Neural progenitor cell (in vitro differentiated cells): ENCODE results near the gene PLD6. TPM values are rescaled to one million over a fixed set of nuclear protein-coding genes. Genes with fewer than 3 reads are reported as not detected.
"Not testable (repeated sequence)": the region's sequence is repeated elsewhere in the genome, so short reads cannot be mapped to it uniquely, and the experiment has no call there.

ENCODE experiments used
- DNase-seq: peaks from one replicate; pipeline ENCODE4 v3.0.0-alpha.2; 2016; ENCODE audit warnings: low spot score
- H2AFZ ChIP-seq: fragments of 200-600 bp; sonication (generic); replicated peaks from 2 replicates; pipeline ENCODE4 v1.6.1; 2016; ENCODE audit warnings: antibody characterized with exemption
- H3F3A ChIP-seq: fragments of 200-600 bp; sonication (generic); 2 replicates; pipeline ENCODE4 v1.6.1; 2016; ENCODE audit warnings: antibody characterized with exemption, low read depth
- H3K27ac ChIP-seq: fragments of 200-600 bp; sonication (generic); 2 replicates; pipeline ENCODE4 v1.5.1; 2016; ENCODE audit warnings: mild to moderate bottlenecking
- H3K27me3 ChIP-seq: fragments of 200-600 bp; sonication (generic); 2 replicates; pipeline ENCODE4 v1.6.1; 2016; ENCODE audit warnings: mild to moderate bottlenecking, moderate library complexity
- H3K36me3 ChIP-seq: fragments of 200-600 bp; sonication (generic); 2 replicates; pipeline ENCODE4 v1.5.1; 2016
- H3K4me1 ChIP-seq: fragments of 200-600 bp; sonication (generic); 2 replicates; pipeline ENCODE4 v1.6.1; 2016; ENCODE audit warnings: mixed run types
- H3K4me2 ChIP-seq: fragments of 200-600 bp; sonication (generic); 2 replicates; pipeline ENCODE4 v1.6.1; 2016
- H3K4me3 ChIP-seq: fragments of 200-600 bp; sonication (generic); 2 replicates; pipeline ENCODE4 v1.5.1; 2016
- H3K79me2 ChIP-seq: fragments of 200-600 bp; sonication (generic); 2 replicates; pipeline ENCODE4 v1.6.1; 2016; ENCODE audit warnings: low read depth
- H3K9ac ChIP-seq: fragments of 200-600 bp; sonication (generic); 2 replicates; pipeline ENCODE4 v1.6.1; 2016
- H3K9me3 ChIP-seq: fragments of 200-600 bp; sonication (generic); 2 replicates; pipeline ENCODE4 v1.5.1; 2016; ENCODE audit warnings: low read depth
- H4K20me1 ChIP-seq: fragments of 200-600 bp; sonication (generic); 2 replicates; pipeline ENCODE4 v1.6.1; 2016; ENCODE audit warnings: low read depth
- H3K27ac Mint-ChIP-seq: 3 replicates; pipeline ENCODE4 v1.8.0; 2021; ENCODE audit warnings: mixed read lengths
- H3K27me3 Mint-ChIP-seq: 2 replicates; pipeline ENCODE4 v1.8.0; 2022; ENCODE audit warnings: low read depth, mild to moderate bottlenecking, inconsistent platforms, moderate library complexity, mixed read lengths; ENCODE audit not compliant: insufficient read depth
- H3K36me3 Mint-ChIP-seq: 3 replicates; pipeline ENCODE4 v1.8.0; 2021; ENCODE audit warnings: mixed read lengths
- H3K4me1 Mint-ChIP-seq: 3 replicates; pipeline ENCODE4 v1.8.0; 2021; ENCODE audit warnings: mixed read lengths
- H3K4me3 Mint-ChIP-seq: 3 replicates; pipeline ENCODE4 v1.8.0; 2021; ENCODE audit warnings: mild to moderate bottlenecking, moderate library complexity, mixed read lengths
- H3K9me3 Mint-ChIP-seq: 3 replicates; pipeline ENCODE4 v1.8.0; 2020; ENCODE audit warnings: mixed read lengths
- EZH2 ChIP-seq: fragments of 200-600 bp; sonication (generic); IDR thresholded peaks from 2 replicates; pipeline ENCODE4 v1.6.1; 2017; ENCODE audit warnings: antibody characterized with exemption, mild to moderate bottlenecking, moderate library complexity
- EZH2phosphoT487 ChIP-seq: fragments of 200-600 bp; sonication (generic); IDR thresholded peaks from 2 replicates; pipeline ENCODE4 v1.6.1; 2017; ENCODE audit warnings: antibody characterized with exemption
- total RNA-seq: library from RNA; depleted of rRNA; stranded (reverse); fragments of >200 nt; gene quantifications from 2 replicates; pipeline ENCODE4 v1.2.3, GENCODE V29; 2015; ENCODE audit warnings: low replicate concordance
- TF ChIP-seq, protein P1 (sequence below): fragments of 200-600 bp; sonication (generic); IDR thresholded peaks from 2 replicates; pipeline ENCODE4 v1.5.1; 2017; ENCODE audit warnings: antibody characterized with exemption, mild to moderate bottlenecking

PLD6 gene
- total RNA-seq, 1 donor from 2014 or later = 1.2 TPM

- H3K4me3 ChIP-seq = no peak overlapping the region
- H3F3A ChIP-seq = no peaks in the 10 kb centered on the region
- H3K79me2 ChIP-seq = no peaks in the 10 kb centered on the region
- H2AFZ ChIP-seq = no peak overlapping the region
- H3K4me3 Mint-ChIP-seq = no peak overlapping the region
- H3K36me3 Mint-ChIP-seq = no peaks in the 10 kb centered on the region
- no peaks in the 10 kb centered on the region for H3K9me3 ChIP-seq
- H3K27ac ChIP-seq = no peak overlapping the region
- no peaks in the 10 kb centered on the region for H3K9me3 Mint-ChIP-seq
- no peaks in the 10 kb centered on the region for H4K20me1 ChIP-seq
- TF ChIP-seq, protein P1, sequence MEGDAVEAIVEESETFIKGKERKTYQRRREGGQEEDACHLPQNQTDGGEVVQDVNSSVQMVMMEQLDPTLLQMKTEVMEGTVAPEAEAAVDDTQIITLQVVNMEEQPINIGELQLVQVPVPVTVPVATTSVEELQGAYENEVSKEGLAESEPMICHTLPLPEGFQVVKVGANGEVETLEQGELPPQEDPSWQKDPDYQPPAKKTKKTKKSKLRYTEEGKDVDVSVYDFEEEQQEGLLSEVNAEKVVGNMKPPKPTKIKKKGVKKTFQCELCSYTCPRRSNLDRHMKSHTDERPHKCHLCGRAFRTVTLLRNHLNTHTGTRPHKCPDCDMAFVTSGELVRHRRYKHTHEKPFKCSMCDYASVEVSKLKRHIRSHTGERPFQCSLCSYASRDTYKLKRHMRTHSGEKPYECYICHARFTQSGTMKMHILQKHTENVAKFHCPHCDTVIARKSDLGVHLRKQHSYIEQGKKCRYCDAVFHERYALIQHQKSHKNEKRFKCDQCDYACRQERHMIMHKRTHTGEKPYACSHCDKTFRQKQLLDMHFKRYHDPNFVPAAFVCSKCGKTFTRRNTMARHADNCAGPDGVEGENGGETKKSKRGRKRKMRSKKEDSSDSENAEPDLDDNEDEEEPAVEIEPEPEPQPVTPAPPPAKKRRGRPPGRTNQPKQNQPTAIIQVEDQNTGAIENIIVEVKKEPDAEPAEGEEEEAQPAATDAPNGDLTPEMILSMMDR = no peak
- TF ChIP-seq EZH2 = no peak
- TF ChIP-seq EZH2phosphoT487 = no peak
- H3K9ac ChIP-seq = no peak overlapping the region
- no peaks in the 10 kb centered on the region for H3K27me3 ChIP-seq
- H3K4me1 ChIP-seq = peaks cover 7% of the 10 kb centered on the region
- no peak overlapping the region for H3K27ac Mint-ChIP-seq
- peaks cover 15% of the 10 kb centered on the region for H3K4me1 Mint-ChIP-seq
- H3K36me3 ChIP-seq = no peaks in the 10 kb centered on the region
- no peak overlapping the region for H3K4me2 ChIP-seq
- DNase-seq = no peak
- no peaks in the 10 kb centered on the region for H3K27me3 Mint-ChIP-seq
Observed at GRCh38 chr17:17198281-17198680, 7.9 kb downstream of the PLD6 start.

DNA sequence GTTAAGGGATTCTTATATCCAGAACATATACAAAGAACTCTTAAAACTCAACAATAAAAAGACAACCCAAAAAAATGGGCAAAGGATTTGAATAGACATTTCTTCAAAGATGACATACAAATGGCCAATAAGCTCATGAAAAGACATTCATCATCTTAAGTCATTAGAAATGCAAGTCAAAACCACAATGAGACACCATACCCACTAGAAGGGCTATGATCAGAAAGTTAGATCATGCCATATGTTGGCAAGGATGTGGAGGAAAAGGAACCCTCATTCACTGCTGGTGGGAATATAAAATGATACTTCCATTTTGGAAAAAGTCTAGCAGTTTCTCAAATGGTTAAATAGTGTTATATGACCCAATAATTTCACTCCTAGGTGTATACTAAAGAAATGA lies 9.4 kb downstream of the PLD6 start:
- H3K27ac Mint-ChIP-seq = no peak overlapping the region
- no peaks in the 10 kb centered on the region for H3K27me3 Mint-ChIP-seq

DNA sequence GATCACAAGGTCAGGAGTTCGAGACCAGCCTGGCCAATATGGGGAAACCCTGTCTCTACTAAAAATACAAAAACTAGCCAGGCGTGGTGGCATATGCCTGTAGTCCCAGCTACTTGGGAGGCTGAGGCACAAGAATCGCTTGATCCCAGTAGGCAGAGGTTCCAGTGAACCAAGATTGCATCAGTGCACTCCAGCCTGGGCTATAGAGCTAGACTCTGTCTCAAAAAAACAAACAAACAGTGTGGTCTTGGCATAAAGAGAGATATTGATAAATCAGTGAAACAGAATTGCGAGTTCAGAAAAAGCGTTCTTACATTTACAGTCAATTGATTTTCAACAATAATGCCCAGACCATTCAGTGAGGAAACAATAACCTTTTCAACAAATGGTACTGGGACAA lies 10.7 kb downstream of the PLD6 start:
- H3K27me3 ChIP-seq, H3K4me1 ChIP-seq, H3K27me3 Mint-ChIP-seq, H3K9ac ChIP-seq, H3K4me3 Mint-ChIP-seq, H3K79me2 ChIP-seq, H3K4me3 ChIP-seq, H3K9me3 Mint-ChIP-seq, DNase-seq, H3K4me2 ChIP-seq, H3K36me3 ChIP-seq, H4K20me1 ChIP-seq, H3K27ac ChIP-seq, H3K36me3 Mint-ChIP-seq, H3K27ac Mint-ChIP-seq, H2AFZ ChIP-seq, H3F3A ChIP-seq, H3K9me3 ChIP-seq: not testable (repeated sequence)
- peaks cover 13% of the 10 kb centered on the region for H3K4me1 Mint-ChIP-seq

More for the DNA sequence above, 9.4 kb downstream of the PLD6 start:
- H3K36me3 Mint-ChIP-seq = no peaks in the 10 kb centered on the region
- H3K4me3 Mint-ChIP-seq = no peak overlapping the region
- Histone ChIP-seq H3K9ac (no peak overlapping the region), H3K27me3 (no peaks in the 10 kb centered on the region), H3K4me1 (peaks cover 7% of the 10 kb centered on the region), H3K4me3 (no peak overlapping the region), H3K27ac (no peak overlapping the region), H3K79me2 (no peaks in the 10 kb centered on the region), H3K4me2 (no peak overlapping the region), H4K20me1 (no peaks in the 10 kb centered on the region), H3K9me3 (no peaks in the 10 kb centered on the region), H3K36me3 (no peaks in the 10 kb centered on the region), H3F3A (no peaks in the 10 kb centered on the region), H2AFZ (no peak overlapping the region)
- H3K4me1 Mint-ChIP-seq = peaks cover 19% of the 10 kb centered on the region
- H3K9me3 Mint-ChIP-seq = no peaks in the 10 kb centered on the region
- no peak for TF ChIP-seq EZH2
- TF ChIP-seq, protein P1 = no peak
- TF ChIP-seq EZH2phosphoT487 = no peak
- DNase-seq = no peak

- H3K36me3 ChIP-seq = no peaks in the 10 kb centered on the region
- no peak overlapping the region for H3K27ac ChIP-seq
- TF ChIP-seq, protein P1 = no peak
- TF ChIP-seq EZH2phosphoT487 (no peak), EZH2 (no peak)
- H3K27me3 ChIP-seq = no peaks in the 10 kb centered on the region
- H3K9ac ChIP-seq = no peak overlapping the region
- H3F3A ChIP-seq = peaks cover 3% of the 10 kb centered on the region
- H3K4me3 ChIP-seq = no peak overlapping the region
- H3K4me2 ChIP-seq = no peak overlapping the region
- no peak overlapping the region for H3K4me3 Mint-ChIP-seq
- DNase-seq = no peak
- no peaks in the 10 kb centered on the region for H3K9me3 Mint-ChIP-seq
- H3K9me3 ChIP-seq = no peaks in the 10 kb centered on the region
- H3K4me1 Mint-ChIP-seq = peaks cover 4% of the 10 kb centered on the region
- H4K20me1 ChIP-seq = no peaks in the 10 kb centered on the region
- H3K27me3 Mint-ChIP-seq = no peaks in the 10 kb centered on the region
- H3K27ac Mint-ChIP-seq = no peak overlapping the region
- no peak overlapping the region for H2AFZ ChIP-seq
- H3K36me3 Mint-ChIP-seq = peaks cover 9% of the 10 kb centered on the region
- no peaks in the 10 kb centered on the region for H3K79me2 ChIP-seq
- no peaks in the 10 kb centered on the region for H3K4me1 ChIP-seq
Observed at GRCh38 chr17:17191961-17192381, 14.2 kb downstream of the PLD6 start.
